Measurements from ENCODE around the gene LRIT3.

GRCh38 chr4:109914322-109914721 lies 66.4 kb downstream of the LRIT3 start:
- no peak for TF ChIP-seq MXI1 (IDR thresholded peaks at IDR 0.05; ENCODE audit: borderline replicate concordance, low read depth, low read length)
- TF ChIP-seq PAX8 (CRISPR knock-in tag; IDR thresholded peaks at IDR 0.05; ENCODE audit: borderline replicate concordance): no peak
- TF ChIP-seq ZFX (CRISPR knock-in tag; IDR thresholded peaks at IDR 0.05; ENCODE audit: low read depth): no peak
- TF ChIP-seq HES4 (CRISPR knock-in tag; IDR thresholded peaks at IDR 0.05; ENCODE audit: borderline replicate concordance): no peak
- TF ChIP-seq RNF219 (CRISPR knock-in tag; IDR thresholded peaks at IDR 0.05): no peak
- TF ChIP-seq POLR2A (IDR thresholded peaks at IDR 0.05; ENCODE audit: insufficient read depth in 1 of 2, low read depth in 2 of 2, low read length in 2 of 2): no peak
- TF ChIP-seq ZNF20 (CRISPR knock-in tag; IDR thresholded peaks at IDR 0.05): no peak
- TF ChIP-seq ATF6 (CRISPR knock-in tag; conservative IDR thresholded peaks at IDR 0.05): no peak
- TF ChIP-seq HMG20B (CRISPR knock-in tag; conservative IDR thresholded peaks at IDR 0.05): no peak
- TF ChIP-seq SMAD1 (CRISPR knock-in tag; IDR thresholded peaks at IDR 0.05; ENCODE audit: borderline replicate concordance, low read depth): no peak

All from HepG2 (cell line).